NCI-H460 (cell line): ENCODE measurements around the gene VWA2. TPM values are rescaled to one million over a fixed set of nuclear protein-coding genes. Genes with fewer than 3 reads are reported as not detected.

Experiments
- DNase-seq: peaks from one replicate; pipeline ENCODE4 v3.0.0-alpha.2; 2016; ENCODE audit warnings: low read depth; ENCODE audit errors: extremely low read depth
- total RNA-seq: library from RNA; depleted of rRNA; stranded (reverse); fragments of >200 nt; shearing (Covaris generic); gene quantifications from 2 replicates; pipeline ENCODE4 v1.2.3, GENCODE V29; 2014; rRNA removed

The VWA2 gene
- total RNA-seq, 1 experiment from 2014 or later, result not detected

GRCh38 chr10:114336823-114337509 is 97.9 kb downstream of the VWA2 start:
- DNase-seq, result no peak

- no peak for DNase-seq
Measured at GRCh38 chr10:114337510-114338462, 98.7 kb downstream of the VWA2 start.

DNA sequence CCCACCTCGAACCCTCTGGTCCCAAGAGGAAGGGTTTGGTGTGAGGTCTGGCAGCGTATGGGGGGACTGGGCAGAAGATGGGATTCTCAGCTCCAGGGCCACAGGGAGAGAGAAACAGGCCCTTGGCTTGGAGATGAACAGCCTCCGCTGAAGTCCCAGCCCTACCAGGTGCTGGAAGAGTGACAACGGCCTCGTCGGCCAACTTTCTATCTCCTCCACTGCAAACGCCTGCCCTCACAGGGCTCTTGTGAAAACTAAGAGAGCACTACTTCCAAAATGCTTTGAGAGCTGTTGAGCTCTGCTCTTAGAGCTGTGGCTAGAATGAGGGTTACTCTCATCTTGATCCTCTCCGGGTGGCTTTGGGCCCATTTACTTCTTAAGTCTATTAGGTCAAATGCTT is 101.8 kb downstream of the VWA2 start:
- no peak for DNase-seq

Other genes starting within 250 kb of the VWA2 start
- gene ADRB1, start 195.4 kb upstream of the VWA2 start, total RNA-seq, result 2.4 and 2.6 TPM in 2 replicates
- 8.8 and 10.1 TPM in 2 replicates for gene CCDC186, start 65.1 kb upstream of the VWA2 start, total RNA-seq
- not detected in 2 replicates for gene TDRD1, start 59.9 kb upstream of the VWA2 start, total RNA-seq
- gene AFAP1L2, start 165.2 kb downstream of the VWA2 start, total RNA-seq, result 0.06 TPM in 1 of 2 replicates, not detected in the other